GM13977 (cell line): Measurements from ENCODE around the gene AKAP4.

Source experiments
- DNase-seq: peaks from one replicate; pipeline ENCODE4 v3.0.0; 2012; ENCODE audit warnings: low spot score
- in situ Hi-C: fragments of 300-500 bp; cut with MboI; formaldehyde crosslinking; loops from one replicate; pipeline ENCODE4 v1.12.0; 2022; ENCODE audit warnings: low sequenced_read_pairs, low pct_unique_long_range_greater_than_20kb, mixed read lengths, inconsistent platforms; ENCODE audit not compliant: unreplicated experiment
- TF ChIP-seq, protein P1 (sequence below): IDR thresholded peaks from 2 replicates; pipeline ENCODE4 v1.5.1; 2012; ENCODE audit warnings: mild to moderate bottlenecking, control low read depth; ENCODE audit not compliant: insufficient read depth; ENCODE audit errors: extremely low read depth, missing control alignments

AKAP4 gene

DNA sequence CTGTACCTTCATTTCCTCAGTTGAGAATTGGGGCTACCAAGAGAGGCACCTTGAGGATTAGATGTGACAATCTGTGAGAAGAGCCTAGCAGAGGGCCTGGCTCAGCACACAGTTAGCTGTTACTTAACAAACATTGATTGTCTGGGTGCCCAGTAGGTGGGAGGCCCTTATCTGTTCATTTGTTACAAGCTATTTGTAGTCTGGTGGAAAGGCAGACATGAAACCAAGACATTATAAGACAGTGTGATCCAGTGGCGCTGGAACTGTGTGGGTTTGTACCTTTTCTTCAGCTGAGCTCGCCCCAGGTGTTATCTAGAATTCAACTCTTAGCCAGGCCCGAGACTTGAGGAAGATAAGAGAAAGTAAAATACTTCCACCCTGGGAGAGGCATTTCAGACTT, 16.9 kb downstream of the AKAP4 start:
- in situ Hi-C loops, result no loop called here
- TF ChIP-seq, protein P1, sequence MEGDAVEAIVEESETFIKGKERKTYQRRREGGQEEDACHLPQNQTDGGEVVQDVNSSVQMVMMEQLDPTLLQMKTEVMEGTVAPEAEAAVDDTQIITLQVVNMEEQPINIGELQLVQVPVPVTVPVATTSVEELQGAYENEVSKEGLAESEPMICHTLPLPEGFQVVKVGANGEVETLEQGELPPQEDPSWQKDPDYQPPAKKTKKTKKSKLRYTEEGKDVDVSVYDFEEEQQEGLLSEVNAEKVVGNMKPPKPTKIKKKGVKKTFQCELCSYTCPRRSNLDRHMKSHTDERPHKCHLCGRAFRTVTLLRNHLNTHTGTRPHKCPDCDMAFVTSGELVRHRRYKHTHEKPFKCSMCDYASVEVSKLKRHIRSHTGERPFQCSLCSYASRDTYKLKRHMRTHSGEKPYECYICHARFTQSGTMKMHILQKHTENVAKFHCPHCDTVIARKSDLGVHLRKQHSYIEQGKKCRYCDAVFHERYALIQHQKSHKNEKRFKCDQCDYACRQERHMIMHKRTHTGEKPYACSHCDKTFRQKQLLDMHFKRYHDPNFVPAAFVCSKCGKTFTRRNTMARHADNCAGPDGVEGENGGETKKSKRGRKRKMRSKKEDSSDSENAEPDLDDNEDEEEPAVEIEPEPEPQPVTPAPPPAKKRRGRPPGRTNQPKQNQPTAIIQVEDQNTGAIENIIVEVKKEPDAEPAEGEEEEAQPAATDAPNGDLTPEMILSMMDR, result no peak
- no peak for DNase-seq

- in situ Hi-C loops, result no loop called here
- TF ChIP-seq, protein P1, result no peak
- DNase-seq, result no peak
These were observed 20.5 kb downstream of the AKAP4 start for GRCh38 chrX:50180073-50180940.

DNA sequence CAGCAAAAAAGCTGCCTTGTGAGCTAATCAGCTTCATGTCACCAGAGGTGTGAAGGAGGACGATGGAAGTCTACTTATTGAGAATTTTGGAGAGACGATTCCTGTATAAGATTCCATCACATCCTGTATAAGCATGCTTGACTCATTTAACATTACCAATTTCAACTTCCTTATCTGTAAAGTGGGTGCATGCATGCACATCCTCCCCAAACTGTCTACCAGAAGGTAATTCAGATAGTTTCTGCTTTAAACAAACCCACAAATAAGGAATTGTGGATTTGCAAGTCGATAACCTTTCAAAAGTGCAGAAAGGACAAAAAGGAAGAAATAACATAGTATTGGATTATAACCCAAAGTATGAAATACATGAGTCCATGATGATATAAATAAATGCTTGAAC, 31.1 kb downstream of the AKAP4 start:
- TF ChIP-seq, protein P1, result no peak
- DNase-seq, result no peak
- in situ Hi-C loops, result no loop called here

DNA sequence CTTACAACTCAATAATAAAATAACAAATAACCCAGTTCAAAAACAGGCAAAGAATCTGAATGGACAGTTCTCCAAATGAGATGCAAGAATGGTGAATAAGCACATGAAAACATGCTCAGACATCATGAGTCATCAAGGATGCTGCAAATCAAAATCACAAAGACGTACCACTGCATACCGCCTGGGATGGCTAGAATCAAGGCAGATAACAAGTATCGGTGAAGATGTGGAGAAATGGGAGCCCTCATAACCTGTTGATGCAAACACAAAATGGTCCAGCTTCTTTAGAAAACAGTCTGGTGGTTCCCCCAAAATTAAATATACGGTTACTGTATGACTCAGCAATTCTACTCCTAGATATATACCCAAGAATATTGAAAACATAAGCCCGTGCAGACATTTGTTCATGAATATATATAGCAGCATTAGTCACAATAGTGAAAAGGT, 32.5 kb downstream of the AKAP4 start:
- no peak for DNase-seq
- in situ Hi-C loops, result no loop called here

GRCh38 chrX:50167366-50167765, 33.4 kb downstream of the AKAP4 start:
- in situ Hi-C loops, result no loop called here
- DNase-seq, result no peak
- TF ChIP-seq, protein P1, result no peak

More for the DNA sequence above, 32.5 kb downstream of the AKAP4 start:
- TF ChIP-seq, protein P1, result no peak

- no peak for DNase-seq
- TF ChIP-seq, protein P1, result no peak
- in situ Hi-C loops, result no loop called here
These were observed 35.1 kb downstream of the AKAP4 start for GRCh38 chrX:50165727-50166126.
